ENCODE results near the gene MTPN. TPM values are rescaled to one million over a fixed set of nuclear protein-coding genes. Genes with fewer than 3 reads are reported as not detected.

MTPN gene
- total RNA-seq, 1 experiment from 2014 or later: 166 TPM

DNA sequence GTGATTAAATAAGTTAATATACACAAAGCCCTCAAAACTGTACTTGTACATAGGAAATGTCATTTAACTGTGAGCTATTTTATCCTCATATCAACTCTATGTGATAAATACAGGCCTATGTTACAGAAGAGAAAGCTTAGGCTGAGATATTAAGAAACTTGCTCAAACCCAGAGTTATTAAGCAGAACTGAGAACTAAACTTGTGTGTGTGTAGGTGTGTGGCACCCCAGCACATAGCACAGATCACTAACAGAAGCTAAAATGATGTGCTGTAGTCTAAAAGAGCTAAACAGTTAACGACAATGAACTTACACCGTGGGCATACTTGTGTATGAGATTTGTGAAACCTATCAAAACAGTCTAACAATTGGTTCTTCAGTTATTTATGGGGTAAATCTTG, 34.5 kb downstream of the MTPN start:
- peaks cover 14% of the 10 kb centered on the region for H3K4me1 ChIP-seq (ENCODE audit: insufficient read depth, low read length, poor library complexity, severe bottlenecking)
- ChIA-PET CTCF (no interaction called here), POLR2A (ENCODE audit: low non-redundant PET) (no interaction called here)
- DNase-seq (ENCODE audit: low spot score): no peak
- no peak overlapping the region for H3K4me3 ChIP-seq (ENCODE audit: low read depth, low read length, poor library complexity, severe bottlenecking)
- H3K27ac ChIP-seq (ENCODE audit: low read depth, low read length, poor library complexity, severe bottlenecking): no peak overlapping the region
- no peak for TF ChIP-seq EZH2 (IDR thresholded peaks at IDR 0.05; ENCODE audit: borderline replicate concordance, low read depth, low read length, poor library complexity, severe bottlenecking)
- BruUV-seq (replicated peaks): no TSS peak
- no peaks in the 10 kb centered on the region for H3K36me3 ChIP-seq (ENCODE audit: insufficient read depth, low read length, poor library complexity, severe bottlenecking)
- H3K9me3 ChIP-seq (ENCODE audit: low read depth, low read length, poor library complexity, severe bottlenecking): no peaks in the 10 kb centered on the region
- intact Hi-C loops (cut with micrococcal nuclease; ENCODE audit: unreplicated experiment): no loop called here
- H3K27me3 ChIP-seq (replicated peaks; ENCODE audit: insufficient read depth, low read depth, low read length, poor library complexity): no peaks in the 10 kb centered on the region

DNA sequence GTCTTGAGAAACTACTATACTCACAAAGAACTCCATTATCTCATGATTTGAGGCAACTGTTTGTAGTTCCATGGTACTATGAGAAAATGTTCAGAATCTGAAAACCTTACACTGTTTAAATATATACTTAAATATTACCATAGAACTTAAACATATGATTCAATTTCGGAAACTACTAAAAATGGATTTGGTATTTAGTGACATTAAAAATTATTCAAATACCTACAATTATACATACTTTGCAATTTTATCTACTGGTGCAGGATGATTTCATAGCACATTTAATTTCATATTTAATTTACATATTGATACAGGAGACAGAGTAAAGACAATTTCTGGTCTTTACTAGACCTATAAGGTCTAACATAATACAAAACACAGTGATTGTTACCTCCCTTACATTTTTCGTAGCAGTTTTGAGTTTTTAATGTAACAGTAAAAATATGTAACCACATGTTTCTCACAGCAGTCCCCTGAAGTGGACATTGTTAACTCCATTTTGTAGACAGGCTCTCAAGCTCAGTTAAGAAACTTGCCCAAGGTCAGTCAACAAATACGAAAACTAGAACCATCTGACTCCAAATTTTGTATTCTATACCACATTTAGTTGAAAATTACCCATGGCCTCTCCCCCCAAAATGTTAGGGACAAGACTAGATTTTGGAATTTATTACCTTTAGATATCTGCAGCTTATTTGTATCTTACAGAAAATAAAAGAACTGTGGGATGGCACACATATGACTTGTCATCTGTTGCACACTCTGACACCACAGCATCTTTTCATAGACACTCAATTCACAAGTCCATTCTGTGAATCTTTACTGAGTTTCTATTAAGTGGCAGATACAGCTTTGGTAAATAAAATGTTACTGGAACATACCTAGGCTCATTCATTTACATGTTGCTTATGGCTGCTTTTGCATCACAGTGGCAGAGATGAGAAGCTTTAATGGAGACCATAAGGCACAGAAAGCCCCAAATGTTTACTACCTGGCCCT, 36.8 kb downstream of the MTPN start:
- CTCF ChIA-PET: no interaction called here
- POLR2A ChIA-PET (ENCODE audit: low non-redundant PET): no interaction called here
- Histone ChIP-seq H3K9me3 (ENCODE audit: low read depth, low read length, poor library complexity, severe bottlenecking) (no peaks in the 10 kb centered on the region), H3K27me3 (replicated peaks; ENCODE audit: insufficient read depth, low read depth, low read length, poor library complexity) (no peaks in the 10 kb centered on the region), H3K36me3 (ENCODE audit: insufficient read depth, low read length, poor library complexity, severe bottlenecking) (no peaks in the 10 kb centered on the region), H3K4me1 (ENCODE audit: insufficient read depth, low read length, poor library complexity, severe bottlenecking) (peaks cover 14% of the 10 kb centered on the region), H3K4me3 (ENCODE audit: low read depth, low read length, poor library complexity, severe bottlenecking) (no peak overlapping the region), H3K27ac (ENCODE audit: low read depth, low read length, poor library complexity, severe bottlenecking) (no peak overlapping the region)
- intact Hi-C loops (cut with micrococcal nuclease; ENCODE audit: unreplicated experiment): no loop called here
- no peak for TF ChIP-seq EZH2 (IDR thresholded peaks at IDR 0.05; ENCODE audit: borderline replicate concordance, low read depth, low read length, poor library complexity, severe bottlenecking)
- TF ChIP-seq, protein P1, sequence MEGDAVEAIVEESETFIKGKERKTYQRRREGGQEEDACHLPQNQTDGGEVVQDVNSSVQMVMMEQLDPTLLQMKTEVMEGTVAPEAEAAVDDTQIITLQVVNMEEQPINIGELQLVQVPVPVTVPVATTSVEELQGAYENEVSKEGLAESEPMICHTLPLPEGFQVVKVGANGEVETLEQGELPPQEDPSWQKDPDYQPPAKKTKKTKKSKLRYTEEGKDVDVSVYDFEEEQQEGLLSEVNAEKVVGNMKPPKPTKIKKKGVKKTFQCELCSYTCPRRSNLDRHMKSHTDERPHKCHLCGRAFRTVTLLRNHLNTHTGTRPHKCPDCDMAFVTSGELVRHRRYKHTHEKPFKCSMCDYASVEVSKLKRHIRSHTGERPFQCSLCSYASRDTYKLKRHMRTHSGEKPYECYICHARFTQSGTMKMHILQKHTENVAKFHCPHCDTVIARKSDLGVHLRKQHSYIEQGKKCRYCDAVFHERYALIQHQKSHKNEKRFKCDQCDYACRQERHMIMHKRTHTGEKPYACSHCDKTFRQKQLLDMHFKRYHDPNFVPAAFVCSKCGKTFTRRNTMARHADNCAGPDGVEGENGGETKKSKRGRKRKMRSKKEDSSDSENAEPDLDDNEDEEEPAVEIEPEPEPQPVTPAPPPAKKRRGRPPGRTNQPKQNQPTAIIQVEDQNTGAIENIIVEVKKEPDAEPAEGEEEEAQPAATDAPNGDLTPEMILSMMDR (conservative IDR thresholded peaks at IDR 0.05; ENCODE audit: low read depth, low read length): no peak
- DNase-seq (ENCODE audit: low spot score): no peak
- BruUV-seq (replicated peaks): no TSS peak

DNA sequence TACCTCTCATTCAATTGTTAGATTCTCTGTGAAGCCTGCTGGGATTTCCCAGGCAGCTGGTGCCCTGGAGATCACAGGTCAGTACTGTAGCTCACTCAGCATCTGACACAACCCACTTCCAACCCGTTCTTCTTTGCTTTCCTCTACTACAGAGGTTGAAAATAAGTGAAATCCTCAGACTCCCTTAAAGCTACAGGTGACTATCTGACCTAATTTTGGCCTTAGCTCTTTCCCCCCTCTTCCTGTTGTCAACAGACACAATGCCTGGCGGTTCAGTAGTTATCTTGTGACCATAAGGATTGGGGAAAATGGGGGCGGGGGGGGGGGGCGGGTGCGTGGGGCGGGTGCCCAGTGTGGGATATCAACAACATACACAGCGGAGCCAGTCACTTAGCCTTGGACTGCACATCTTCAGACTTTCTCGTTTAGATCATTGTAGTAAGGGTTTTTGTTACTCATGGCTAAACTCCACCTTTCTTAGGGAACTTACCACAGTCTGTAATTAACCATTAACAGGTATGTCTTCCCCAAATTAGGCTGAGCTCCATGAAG, 37.8 kb downstream of the MTPN start:
- Histone ChIP-seq H3K9me3 (ENCODE audit: low read depth, low read length, poor library complexity, severe bottlenecking) (no peaks in the 10 kb centered on the region), H3K27ac (ENCODE audit: low read depth, low read length, poor library complexity, severe bottlenecking) (no peak overlapping the region), H3K27me3 (replicated peaks; ENCODE audit: insufficient read depth, low read depth, low read length, poor library complexity) (no peaks in the 10 kb centered on the region), H3K4me3 (ENCODE audit: low read depth, low read length, poor library complexity, severe bottlenecking) (no peak overlapping the region), H3K4me1 (ENCODE audit: insufficient read depth, low read length, poor library complexity, severe bottlenecking) (peaks cover 14% of the 10 kb centered on the region), H3K36me3 (ENCODE audit: insufficient read depth, low read length, poor library complexity, severe bottlenecking) (no peaks in the 10 kb centered on the region)
- no peak for DNase-seq (ENCODE audit: low spot score)
- intact Hi-C loops (cut with micrococcal nuclease; ENCODE audit: unreplicated experiment): no loop called here
- no TSS peak for BruUV-seq (replicated peaks)
- ChIA-PET POLR2A (ENCODE audit: low non-redundant PET) (no interaction called here), CTCF (no interaction called here)
- TF ChIP-seq, protein P1 (conservative IDR thresholded peaks at IDR 0.05; ENCODE audit: low read depth, low read length): no peak
- no peak for TF ChIP-seq EZH2 (IDR thresholded peaks at IDR 0.05; ENCODE audit: borderline replicate concordance, low read depth, low read length, poor library complexity, severe bottlenecking)

Data from A673 (cell line).